ENCODE results near the gene C1QTNF2. TPM values are rescaled to one million over a fixed set of nuclear protein-coding genes. Genes with fewer than 3 reads are reported as not detected.

Gene C1QTNF2
- total RNA-seq, 4 donors from 2014 or later, result 0.59 to 0.65 TPM; not detected in 2

GRCh38 chr5:160378330-160378729, 7.9 kb upstream of the C1QTNF2 start:
- intact Hi-C loops (cut with DNase I; ENCODE audit: low total_unique reads), result no loop called here
- TF ChIP-seq POLR2A (IDR thresholded peaks at IDR 0.05) (no peak), CTCF (IDR thresholded peaks at IDR 0.05) (no peak)
- 69 to 73% methylated on average over 2 of the region's 2 CpGs for WGBS, 2 donors
- no peak overlapping the region for H3K4me3 ChIP-seq (ENCODE audit: low read depth, poor library complexity, severe bottlenecking)
- no peak for DNase-seq (ENCODE audit: low spot score in 2 of 2)

GRCh38 chr5:160377651-160378050, 7.2 kb upstream of the C1QTNF2 start:
- intact Hi-C loops (cut with DNase I; ENCODE audit: low total_unique reads), result no loop called here
- WGBS, 2 donors, result 72 to 85% methylated on average over 5 of the region's 5 CpGs
- H3K4me3 ChIP-seq (ENCODE audit: low read depth, poor library complexity, severe bottlenecking), result no peak overlapping the region
- TF ChIP-seq CTCF (IDR thresholded peaks at IDR 0.05) (no peak), POLR2A (IDR thresholded peaks at IDR 0.05) (no peak)
- no peak for DNase-seq (ENCODE audit: low spot score in 2 of 2)

- intact Hi-C loops (cut with DNase I; ENCODE audit: low total_unique reads), result no loop called here
- DNase-seq (ENCODE audit: low spot score in 2 of 2), result no peak
- TF ChIP-seq POLR2A (IDR thresholded peaks at IDR 0.05) (no peak), CTCF (IDR thresholded peaks at IDR 0.05) (no peak)
- no peak overlapping the region for H3K4me3 ChIP-seq (ENCODE audit: low read depth, poor library complexity, severe bottlenecking)
Observed at GRCh38 chr5:160376416-160376815, 6.0 kb upstream of the C1QTNF2 start.

- 59 to 77% methylated on average over 2 of the region's 2 CpGs for WGBS, 2 donors
Observed at GRCh38 chr5:160375701-160376100, 5.3 kb upstream of the C1QTNF2 start.

GRCh38 chr5:160375166-160375565, 4.7 kb upstream of the C1QTNF2 start:
- intact Hi-C loops (cut with DNase I; ENCODE audit: low total_unique reads), result no loop called here
- no peak for TF ChIP-seq CTCF (IDR thresholded peaks at IDR 0.05)
- TF ChIP-seq POLR2A (IDR thresholded peaks at IDR 0.05), result no peak
- no peak overlapping the region for H3K4me3 ChIP-seq (ENCODE audit: low read depth, poor library complexity, severe bottlenecking)
- DNase-seq (ENCODE audit: low spot score in 2 of 2), result no peak

More at GRCh38 chr5:160375701-160376100, 5.3 kb upstream of the C1QTNF2 start:
- H3K4me3 ChIP-seq (ENCODE audit: low read depth, poor library complexity, severe bottlenecking), result no peak overlapping the region
- intact Hi-C loops (cut with DNase I; ENCODE audit: low total_unique reads), result no loop called here
- DNase-seq (ENCODE audit: low spot score in 2 of 2), result no peak
- no peak for TF ChIP-seq CTCF (IDR thresholded peaks at IDR 0.05)
- no peak for TF ChIP-seq POLR2A (IDR thresholded peaks at IDR 0.05)

GRCh38 chr5:160371294-160371693, 868 bp upstream of the C1QTNF2 start:
- DNase-seq (ENCODE audit: low spot score in 2 of 2), result no peak
- TF ChIP-seq CTCF (IDR thresholded peaks at IDR 0.05), result no peak
- TF ChIP-seq POLR2A (IDR thresholded peaks at IDR 0.05), result no peak
- no peak overlapping the region for H3K4me3 ChIP-seq (ENCODE audit: low read depth, poor library complexity, severe bottlenecking)
- intact Hi-C loops (cut with DNase I; ENCODE audit: low total_unique reads), result no loop called here
